ENCODE data around the gene MAF.

Gene MAF

GRCh38 chr16:79612207-79612606 lies 11.7 kb upstream of the MAF start:
- DNase-seq (ENCODE audit: low read depth) = no peak

- no peak for DNase-seq (ENCODE audit: low read depth)
Observed at GRCh38 chr16:79610771-79611170, 10.2 kb upstream of the MAF start.

- DNase-seq (ENCODE audit: low read depth) = no peak
Observed at GRCh38 chr16:79609861-79610260, 9.3 kb upstream of the MAF start.

GRCh38 chr16:79608976-79609375 lies 8.4 kb upstream of the MAF start:
- no peak for DNase-seq (ENCODE audit: low read depth)

- DNase-seq (ENCODE audit: low read depth) = no peak
Observed at GRCh38 chr16:79607587-79607986, 7.0 kb upstream of the MAF start.

- no peak for DNase-seq (ENCODE audit: low read depth)
Observed at GRCh38 chr16:79605999-79606398, 5.5 kb upstream of the MAF start.

- DNase-seq (ENCODE audit: low read depth) = no peak
Observed at GRCh38 chr16:79603055-79603454, 2.5 kb upstream of the MAF start.

GRCh38 chr16:79602628-79603014 lies 2.1 kb upstream of the MAF start:
- no peak for DNase-seq (ENCODE audit: low read depth)

- DNase-seq (ENCODE audit: low read depth) = no peak
Observed at GRCh38 chr16:79601931-79602627, 1.5 kb upstream of the MAF start.

GRCh38 chr16:79601092-79601930 lies 774 bp upstream of the MAF start:
- no peak for DNase-seq (ENCODE audit: low read depth)

- DNase-seq (ENCODE audit: low read depth) = no peak
Observed at GRCh38 chr16:79599837-79600637, 500 bp downstream of the MAF start.

- no peak for DNase-seq (ENCODE audit: low read depth)
Observed at GRCh38 chr16:79599256-79599836, 1.2 kb downstream of the MAF start.

GRCh38 chr16:79598348-79599181 lies 2.0 kb downstream of the MAF start:
- DNase-seq (ENCODE audit: low read depth) = no peak

GRCh38 chr16:79598063-79598347 lies 2.5 kb downstream of the MAF start:
- no peak for DNase-seq (ENCODE audit: low read depth)

- no peak for DNase-seq (ENCODE audit: low read depth)
Observed at GRCh38 chr16:79597277-79598062, 3.1 kb downstream of the MAF start.

- DNase-seq (ENCODE audit: low read depth) = no peak
Observed at GRCh38 chr16:79595931-79596450, 4.5 kb downstream of the MAF start.

- DNase-seq (ENCODE audit: low read depth) = no peak
Observed at GRCh38 chr16:79595231-79595641, 5.3 kb downstream of the MAF start.

GRCh38 chr16:79593754-79594153 lies 6.8 kb downstream of the MAF start:
- DNase-seq (ENCODE audit: low read depth) = no peak

GRCh38 chr16:79593074-79593531 lies 7.4 kb downstream of the MAF start:
- no peak for DNase-seq (ENCODE audit: low read depth)

GRCh38 chr16:79592186-79592585 lies 8.4 kb downstream of the MAF start:
- no peak for DNase-seq (ENCODE audit: low read depth)
